Breast epithelium (tissue), 3 donors: ENCODE measurements around the gene CLRN1.

Experiments
- POLR2A ChIP-seq: fragments of 450-650 bp; IDR thresholded peaks from one replicate; pipeline ENCODE4 v1.6.1; 2016; ENCODE audit warnings: antibody characterized with exemption, mild to moderate bottlenecking, moderate library complexity
- POLR2AphosphoS5 ChIP-seq, 3 donors: sonication (generic); formaldehyde crosslinking; IDR thresholded peaks; one replicate each; pipeline ENCODE4 v1.6.1; 2017; ENCODE audit warnings: antibody characterized with exemption in 3 of 3
- TF ChIP-seq, protein P1 (sequence below), 3 donors: fragments of 450-650 bp; IDR thresholded peaks; one replicate each; pipeline ENCODE4 v1.5.1; 2016 to 2017; ENCODE audit warnings: antibody characterized with exemption in 3 of 3, mild to moderate bottlenecking in 3 of 3, moderate library complexity in 3 of 3

DNA sequence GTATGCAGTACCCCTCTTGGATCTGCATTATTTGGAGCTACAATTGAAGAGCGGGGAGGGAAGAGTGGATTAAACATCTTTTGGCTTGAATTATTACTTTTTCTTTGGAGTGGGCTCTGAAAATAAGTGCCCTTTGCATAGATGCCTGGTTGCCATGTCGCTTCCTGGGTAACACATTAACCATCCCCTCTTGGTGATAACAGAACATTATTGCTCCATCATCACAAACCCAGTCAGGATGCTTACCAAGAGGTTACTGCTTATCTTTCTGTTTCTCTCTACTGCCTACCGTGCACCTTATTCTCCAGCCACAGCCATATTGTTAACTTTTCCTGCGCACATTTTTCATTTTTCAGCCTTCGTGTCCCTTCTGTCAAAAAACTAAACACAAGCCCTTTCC lies 42.7 kb upstream of the CLRN1 start:
- TF ChIP-seq, protein P1, sequence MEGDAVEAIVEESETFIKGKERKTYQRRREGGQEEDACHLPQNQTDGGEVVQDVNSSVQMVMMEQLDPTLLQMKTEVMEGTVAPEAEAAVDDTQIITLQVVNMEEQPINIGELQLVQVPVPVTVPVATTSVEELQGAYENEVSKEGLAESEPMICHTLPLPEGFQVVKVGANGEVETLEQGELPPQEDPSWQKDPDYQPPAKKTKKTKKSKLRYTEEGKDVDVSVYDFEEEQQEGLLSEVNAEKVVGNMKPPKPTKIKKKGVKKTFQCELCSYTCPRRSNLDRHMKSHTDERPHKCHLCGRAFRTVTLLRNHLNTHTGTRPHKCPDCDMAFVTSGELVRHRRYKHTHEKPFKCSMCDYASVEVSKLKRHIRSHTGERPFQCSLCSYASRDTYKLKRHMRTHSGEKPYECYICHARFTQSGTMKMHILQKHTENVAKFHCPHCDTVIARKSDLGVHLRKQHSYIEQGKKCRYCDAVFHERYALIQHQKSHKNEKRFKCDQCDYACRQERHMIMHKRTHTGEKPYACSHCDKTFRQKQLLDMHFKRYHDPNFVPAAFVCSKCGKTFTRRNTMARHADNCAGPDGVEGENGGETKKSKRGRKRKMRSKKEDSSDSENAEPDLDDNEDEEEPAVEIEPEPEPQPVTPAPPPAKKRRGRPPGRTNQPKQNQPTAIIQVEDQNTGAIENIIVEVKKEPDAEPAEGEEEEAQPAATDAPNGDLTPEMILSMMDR (IDR thresholded peaks at IDR 0.05): no peak
- TF ChIP-seq POLR2A (no peak), POLR2AphosphoS5 (IDR thresholded peaks at IDR 0.05) (no peak)
